Transverse colon (tissue), 4 donors: ENCODE results near the gene ZNF213.

Experiments
- CTCF ChIP-seq, 5 experiments: fragments of 200-600 bp in 3 of 5; fragments of 450-650 bp in 2 of 5; sonication (generic) in 3 of 5; IDR thresholded peaks; 1 replicate in 2 of 5; 2 replicates in 3 of 5; pipeline ENCODE4 v1.5.1; 2016 to 2017; ENCODE audit warnings: antibody characterized with exemption in 5 of 5, inconsistent platforms in 3 of 5, mild to moderate bottlenecking in 2 of 5, moderate library complexity in 1 of 5
- EP300 ChIP-seq: sonication (generic); formaldehyde crosslinking; IDR thresholded peaks from one replicate; pipeline ENCODE4 v1.6.1; 2017; ENCODE audit warnings: antibody characterized with exemption, low read depth
- POLR2A ChIP-seq: fragments of 450-650 bp; IDR thresholded peaks from one replicate; pipeline ENCODE4 v1.6.1; 2016; ENCODE audit warnings: antibody characterized with exemption, mild to moderate bottlenecking, moderate library complexity
- POLR2AphosphoS5 ChIP-seq, 3 donors: sonication (generic); formaldehyde crosslinking; IDR thresholded peaks; one replicate each; pipeline ENCODE4 v1.6.1; 2016; ENCODE audit warnings: antibody characterized with exemption in 3 of 3

- no peak for TF ChIP-seq CTCF (IDR thresholded peaks at IDR 0.05)
- no peak for TF ChIP-seq POLR2A
- TF ChIP-seq POLR2AphosphoS5 (IDR thresholded peaks at IDR 0.05), result no peak
- TF ChIP-seq EP300, result no peak
These were observed 19.8 kb upstream of the ZNF213 start for GRCh38 chr16:3115003-3115402.
